NCI-H748 (cell line): Measurements from ENCODE around the gene GSTA1.
"Not testable (repeated sequence)": the region's sequence is repeated elsewhere in the genome, so short reads cannot be mapped to it uniquely, and the experiment has no call there.

ENCODE experiments used
- DNase-seq: peaks from one replicate; lab custom pipeline; 2025; ENCODE audit not compliant: unreplicated experiment; lab: John Stamatoyannopoulos, UW

GSTA1 gene

GRCh38 chr6:52759085-52759484 lies 44.5 kb downstream of the GSTA1 start:
- DNase-seq: no peak

GRCh38 chr6:52757651-52758338 lies 45.8 kb downstream of the GSTA1 start:
- not testable (repeated sequence) for DNase-seq

GRCh38 chr6:52754443-52754842 lies 49.2 kb downstream of the GSTA1 start:
- DNase-seq: no peak

- DNase-seq: not testable (repeated sequence)
These were observed 50.5 kb downstream of the GSTA1 start for GRCh38 chr6:52753137-52753536.

- DNase-seq: no peak
These were observed 51.3 kb downstream of the GSTA1 start for GRCh38 chr6:52752310-52752709.

- DNase-seq: no peak
These were observed 54.0 kb downstream of the GSTA1 start for GRCh38 chr6:52749556-52750152.

GRCh38 chr6:52747301-52747700 lies 56.3 kb downstream of the GSTA1 start:
- DNase-seq: not testable (repeated sequence)

GRCh38 chr6:52746213-52746612 lies 57.4 kb downstream of the GSTA1 start:
- DNase-seq: no peak

- no peak for DNase-seq
These were observed 57.8 kb downstream of the GSTA1 start for GRCh38 chr6:52745764-52746201.

- no peak for DNase-seq
These were observed 61.7 kb downstream of the GSTA1 start for GRCh38 chr6:52741872-52742271.
